Body of pancreas (tissue), 4 donors: Measurements from ENCODE around the gene MATN1.

ENCODE experiments used
- CTCF ChIP-seq, 7 experiments: fragments of 450-650 bp in 4 of 7; fragments of 200-600 bp in 3 of 7; sonication (generic) in 3 of 7; IDR thresholded peaks; one replicate each; pipeline ENCODE4 v1.5.1; 2016 to 2019; ENCODE audit warnings: antibody characterized with exemption in 7 of 7
- POLR2A ChIP-seq, 3 donors: fragments of 450-650 bp; IDR thresholded peaks; one replicate each; pipeline ENCODE4 v1.6.1; 2016; ENCODE audit warnings: antibody characterized with exemption in 3 of 3, mild to moderate bottlenecking in 2 of 3

GRCh38 chr1:30761381-30762151 lies 38.2 kb upstream of the MATN1 start:
- TF ChIP-seq CTCF (IDR thresholded peaks at IDR 0.05) = no peak
- no peak for TF ChIP-seq POLR2A (IDR thresholded peaks at IDR 0.05)
